ENCODE measurements around the gene TAS1R3. TPM values are rescaled to one million over a fixed set of nuclear protein-coding genes. Genes with fewer than 3 reads are reported as not detected.
A peak's percentile ranks its signal among the peaks of the same experiment; 100 is the strongest.

Gene TAS1R3
- total and polyA plus RNA-seq, 3 donors from 2014 or later: 0.66 to 1.5 (median 1.5) TPM

DNA sequence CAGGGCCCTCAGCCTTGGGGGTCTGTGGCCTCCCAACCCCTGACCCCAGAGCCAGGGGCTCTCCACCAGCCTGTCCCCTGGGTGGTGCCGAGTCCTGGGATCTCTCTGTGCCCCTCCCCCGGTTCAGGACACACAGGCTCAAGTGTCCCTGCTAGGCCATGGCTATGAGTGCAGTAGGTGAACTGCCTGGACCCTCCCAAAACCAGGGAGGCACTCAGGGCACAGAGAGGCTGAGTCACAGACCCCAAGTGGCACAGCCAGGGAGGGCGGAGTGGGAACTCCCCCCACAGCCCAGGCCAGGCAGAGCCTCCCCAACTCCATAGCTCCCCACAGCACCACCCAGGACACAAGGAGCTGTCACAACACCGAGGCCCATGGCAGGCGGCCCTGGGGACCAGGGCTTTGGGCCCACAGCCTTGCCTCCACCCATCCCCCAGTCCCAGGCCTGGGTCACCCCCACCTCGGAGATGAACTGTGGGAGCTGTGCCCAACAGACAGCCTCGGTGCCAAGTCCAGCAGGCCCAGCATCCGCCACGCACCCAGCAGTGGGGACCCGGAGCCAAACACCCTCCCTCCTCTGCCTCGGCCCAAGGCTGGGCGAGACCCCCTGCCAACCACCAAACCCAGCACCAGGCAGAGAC, 14.9 kb downstream of the TAS1R3 start:
- DNase-seq: no peak
- no peak overlapping the region for H3K4me3 ChIP-seq
- no peak for TF ChIP-seq CTCF (IDR thresholded peaks at IDR 0.05)
- TF ChIP-seq POLR2A (IDR thresholded peaks at IDR 0.05): no peak

GRCh38 chr1:1346501-1346890, 15.4 kb downstream of the TAS1R3 start:
- TF ChIP-seq POLR2A (IDR thresholded peaks at IDR 0.05): no peak
- TF ChIP-seq CTCF (IDR thresholded peaks at IDR 0.05): no peak
- no peak for DNase-seq
- no peak overlapping the region for H3K27ac ChIP-seq

More for the DNA sequence above, 14.9 kb downstream of the TAS1R3 start:
- no peaks in the 10 kb centered on the region for H3K27me3 ChIP-seq
- intact Hi-C loops (cut with DNase I; ENCODE audit: low total_unique reads): no loop called here
- WGBS, 2 donors: 55 to 57% methylated on average over 6 to 11 of the region's 12 CpGs
- no peaks in the 10 kb centered on the region for H3K36me3 ChIP-seq (ENCODE audit: low read depth, missing control alignments)
- H3K9me3 ChIP-seq: no peaks in the 10 kb centered on the region
- H3K27ac ChIP-seq: no peak overlapping the region
- H3K4me1 ChIP-seq: peaks cover 33% of the 10 kb centered on the region

DNA sequence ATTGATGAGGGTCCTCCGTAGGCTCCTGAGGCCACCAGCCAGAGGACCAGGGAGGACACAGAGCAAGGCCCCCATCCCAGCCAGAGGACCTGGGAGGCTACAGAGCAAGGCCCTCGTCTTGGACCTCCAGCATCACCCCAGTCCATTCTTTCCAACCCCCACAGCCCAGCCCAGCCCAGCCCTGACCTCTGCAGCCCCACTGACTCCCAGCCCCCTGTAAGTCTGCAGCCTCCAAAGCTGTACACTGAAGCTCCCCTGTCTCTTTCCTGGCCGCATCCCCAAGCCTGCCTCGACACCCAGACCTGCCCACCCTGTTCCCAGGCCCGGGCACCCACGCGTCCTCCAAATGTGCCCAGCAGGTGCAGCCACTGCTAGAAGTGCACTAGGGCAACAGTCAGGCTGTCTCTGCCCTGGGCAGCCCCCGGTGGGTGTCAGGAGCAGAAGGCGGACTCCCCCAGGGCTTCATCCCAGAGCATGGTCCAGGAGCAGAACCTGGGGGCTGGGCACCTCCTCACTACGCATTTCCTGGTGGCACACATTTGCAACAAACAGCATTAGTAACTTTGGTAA, 16.0 kb downstream of the TAS1R3 start:
- intact Hi-C loops (cut with DNase I; ENCODE audit: low total_unique reads): no loop called here
- Histone ChIP-seq H3K4me3 (no peak overlapping the region), H3K4me1 (peaks cover 42% of the 10 kb centered on the region), H3K36me3 (ENCODE audit: low read depth, missing control alignments) (no peaks in the 10 kb centered on the region), H3K27ac (peak overlapping the region in 1 of 2 donors; percentile 65), H3K27me3 (no peaks in the 10 kb centered on the region), H3K9me3 (no peaks in the 10 kb centered on the region)
- no peak for DNase-seq
- TF ChIP-seq POLR2A (IDR thresholded peaks at IDR 0.05) (no peak), CTCF (IDR thresholded peaks at IDR 0.05) (no peak)
- 63 to 68% methylated on average over 5 to 10 of the region's 10 CpGs for WGBS, 2 donors

More at GRCh38 chr1:1346501-1346890, 15.4 kb downstream of the TAS1R3 start:
- WGBS, 2 donors: 79 to 95% methylated on average over 10 of the region's 10 CpGs
- intact Hi-C loops (cut with DNase I; ENCODE audit: low total_unique reads): no loop called here
- Histone ChIP-seq H3K27me3 (no peaks in the 10 kb centered on the region), H3K9me3 (no peaks in the 10 kb centered on the region), H3K4me3 (no peak overlapping the region), H3K4me1 (peaks cover 35% of the 10 kb centered on the region), H3K36me3 (ENCODE audit: low read depth, missing control alignments) (no peaks in the 10 kb centered on the region)

- DNase-seq: peak; percentile 71
- H3K4me1 ChIP-seq: peaks cover 48% of the 10 kb centered on the region
- intact Hi-C loops (cut with DNase I; ENCODE audit: low total_unique reads): no loop called here
These were observed 16.8 kb downstream of the TAS1R3 start for GRCh38 chr1:1347663-1348419.

More at GRCh38 chr1:1347663-1348419, 16.8 kb downstream of the TAS1R3 start:
- Histone ChIP-seq H3K4me3 (peak overlapping the region; percentile 67 to 70), H3K9me3 (no peaks in the 10 kb centered on the region), H3K36me3 (ENCODE audit: low read depth, missing control alignments) (no peaks in the 10 kb centered on the region), H3K27me3 (no peaks in the 10 kb centered on the region), H3K27ac (peak overlapping the region; percentile 35 to 65)
- 23 to 34% methylated on average over 17 to 26 of the region's 26 CpGs for WGBS, 2 donors
- TF ChIP-seq POLR2A (IDR thresholded peaks at IDR 0.05) (no peak), CTCF (IDR thresholded peaks at IDR 0.05) (no peak)

All from testis (tissue), 3 donors.